Right kidney (tissue), 1 donor: ENCODE data around the gene TRIM25.
A peak's percentile ranks its signal among the peaks of the same experiment; 100 is the strongest.

Experiments
- DNase-seq: peaks from one replicate; pipeline ENCODE4 v3.0.0-alpha.2; 2016

TRIM25 gene

DNA sequence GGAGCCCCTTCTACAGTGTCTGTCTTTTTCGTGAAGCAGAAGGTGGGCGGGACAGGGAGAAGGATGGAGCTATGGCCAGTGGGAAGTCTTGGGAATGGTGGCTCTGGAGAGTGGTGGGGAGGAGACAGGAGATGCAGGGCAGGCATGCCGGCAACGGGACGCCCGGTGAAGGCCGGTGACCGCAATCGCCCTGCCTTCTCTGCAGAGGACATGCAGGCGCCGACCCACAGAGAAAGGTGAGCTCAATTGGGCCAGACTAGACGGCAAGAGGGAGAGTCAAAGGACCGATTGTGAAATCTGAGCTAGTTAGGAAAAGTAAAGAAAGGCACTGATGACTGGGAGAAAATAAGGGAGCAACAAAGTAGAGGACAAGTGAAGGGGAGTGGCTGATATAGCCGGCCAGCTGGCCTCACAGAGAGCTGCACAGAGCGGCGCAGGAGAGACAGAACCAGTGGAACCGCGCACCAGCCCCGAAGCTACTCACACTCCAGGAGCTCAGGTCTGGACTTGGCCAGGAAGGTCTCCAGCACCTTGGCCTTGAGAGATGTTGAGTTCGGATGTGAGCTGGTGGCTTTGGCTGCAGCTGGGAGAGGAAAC lies 18.9 kb downstream of the TRIM25 start:
- DNase-seq, result peak; percentile 20

DNA sequence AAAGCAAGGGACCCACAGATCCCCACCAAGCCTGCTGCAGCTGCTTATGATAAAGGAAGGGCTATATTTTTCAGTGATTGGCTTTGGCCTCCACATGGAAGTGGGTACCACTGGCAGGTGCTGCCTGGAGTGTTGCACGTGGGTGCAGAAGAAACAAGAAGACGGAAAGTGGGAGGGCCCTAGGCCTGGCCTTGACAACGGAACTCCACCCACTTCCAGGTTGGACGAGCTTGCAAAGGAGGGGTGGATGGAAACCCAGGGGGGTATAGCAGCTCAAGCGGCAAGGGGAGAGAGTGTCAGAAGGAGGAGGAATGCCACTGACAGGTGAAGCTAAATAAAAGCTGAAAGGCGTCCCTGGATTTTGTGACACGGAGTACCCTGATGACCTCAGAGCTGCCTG lies 20.3 kb downstream of the TRIM25 start:
- DNase-seq, result no peak

DNA sequence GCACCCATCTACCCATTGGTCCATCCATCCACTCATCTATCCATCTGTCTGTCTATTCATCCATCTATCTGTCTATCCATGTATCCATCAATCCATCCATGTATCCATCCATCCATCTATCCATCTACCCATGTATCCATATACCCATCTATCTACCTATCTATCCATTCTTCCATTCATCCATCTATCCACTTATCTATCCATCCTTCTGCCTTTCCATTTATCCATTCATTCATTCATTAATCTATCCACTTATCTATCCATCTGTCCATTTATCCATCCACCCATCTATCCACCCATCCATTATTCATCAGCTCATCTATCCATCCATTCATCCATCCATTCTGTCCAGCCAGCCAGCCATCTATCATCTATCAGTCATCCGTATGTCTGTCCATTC lies 21.5 kb downstream of the TRIM25 start:
- no peak for DNase-seq

DNA sequence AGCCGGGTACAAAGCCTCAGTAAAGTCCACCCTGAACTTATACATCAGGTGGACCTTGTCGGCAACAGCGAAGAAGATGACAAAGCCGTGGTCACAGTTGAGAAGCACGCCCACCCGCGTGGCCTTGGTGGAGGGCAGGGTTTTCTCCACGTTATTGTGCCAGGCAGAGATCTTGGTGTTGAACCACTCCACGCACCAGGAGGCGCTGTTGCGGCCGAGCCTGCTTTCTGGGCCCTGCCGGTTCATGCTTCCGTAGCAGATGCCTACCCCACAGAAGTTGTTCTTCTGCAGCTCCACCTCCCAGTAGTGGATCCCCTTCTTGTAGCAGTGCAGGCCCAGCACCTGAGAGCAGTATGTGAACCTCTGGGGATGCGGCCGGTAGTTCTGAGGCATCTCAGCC lies 22.1 kb downstream of the TRIM25 start:
- DNase-seq, result no peak

DNA sequence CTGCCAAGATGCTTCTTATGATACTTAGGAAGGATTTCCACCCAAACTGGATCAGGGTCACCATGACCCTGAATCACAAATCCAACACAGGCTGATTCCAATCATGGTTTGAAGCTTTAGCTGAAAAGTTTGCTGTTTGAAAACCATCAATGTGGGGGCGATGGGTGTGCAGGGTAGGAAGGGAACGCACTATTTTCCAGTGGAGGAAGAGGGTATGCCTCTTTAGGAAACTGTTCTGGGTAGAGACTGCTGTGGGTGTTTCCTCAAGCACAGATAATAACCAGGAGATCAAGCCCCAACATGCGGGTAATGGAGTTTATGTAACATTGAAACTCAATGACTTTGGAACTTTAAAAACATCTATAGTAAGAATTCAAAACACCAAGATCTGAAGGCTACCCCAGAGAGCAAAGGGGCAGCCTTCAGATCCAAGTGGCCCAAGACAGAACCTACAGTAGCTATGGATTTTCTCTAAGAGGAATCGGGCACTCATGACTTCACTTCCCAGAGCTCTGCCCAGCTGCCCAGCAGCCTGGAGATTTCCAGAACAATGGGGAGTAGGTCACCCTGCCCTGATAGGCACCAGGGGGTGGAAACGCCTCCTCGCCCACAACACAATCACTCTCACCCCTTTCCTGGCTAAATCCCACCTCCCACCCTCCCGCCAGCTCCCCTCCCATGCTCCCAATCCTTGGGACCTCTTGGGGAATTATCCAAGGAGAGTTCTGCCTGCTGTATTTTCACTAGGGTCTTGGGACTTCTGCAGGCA lies 22.8 kb downstream of the TRIM25 start:
- no peak for DNase-seq

DNA sequence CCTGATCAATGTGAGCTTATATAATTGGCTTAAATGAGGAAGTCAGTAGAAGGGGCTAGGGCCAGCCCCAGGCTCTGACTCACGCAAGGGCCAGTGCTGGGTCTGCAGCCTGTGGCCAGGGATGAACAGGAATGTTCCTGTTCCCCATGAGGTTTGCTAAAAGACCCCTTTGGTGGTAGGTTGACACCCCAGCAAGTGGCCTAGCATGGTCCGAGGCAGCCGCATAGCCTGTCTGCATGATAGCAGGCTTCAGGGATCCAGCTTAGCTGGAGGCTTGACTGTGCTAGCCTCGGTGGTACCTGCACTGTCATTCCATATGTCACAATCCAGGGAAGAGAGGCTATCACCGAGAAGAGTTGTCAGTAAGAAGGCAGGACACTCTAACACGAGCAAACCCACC lies 23.5 kb downstream of the TRIM25 start:
- no peak for DNase-seq

DNA sequence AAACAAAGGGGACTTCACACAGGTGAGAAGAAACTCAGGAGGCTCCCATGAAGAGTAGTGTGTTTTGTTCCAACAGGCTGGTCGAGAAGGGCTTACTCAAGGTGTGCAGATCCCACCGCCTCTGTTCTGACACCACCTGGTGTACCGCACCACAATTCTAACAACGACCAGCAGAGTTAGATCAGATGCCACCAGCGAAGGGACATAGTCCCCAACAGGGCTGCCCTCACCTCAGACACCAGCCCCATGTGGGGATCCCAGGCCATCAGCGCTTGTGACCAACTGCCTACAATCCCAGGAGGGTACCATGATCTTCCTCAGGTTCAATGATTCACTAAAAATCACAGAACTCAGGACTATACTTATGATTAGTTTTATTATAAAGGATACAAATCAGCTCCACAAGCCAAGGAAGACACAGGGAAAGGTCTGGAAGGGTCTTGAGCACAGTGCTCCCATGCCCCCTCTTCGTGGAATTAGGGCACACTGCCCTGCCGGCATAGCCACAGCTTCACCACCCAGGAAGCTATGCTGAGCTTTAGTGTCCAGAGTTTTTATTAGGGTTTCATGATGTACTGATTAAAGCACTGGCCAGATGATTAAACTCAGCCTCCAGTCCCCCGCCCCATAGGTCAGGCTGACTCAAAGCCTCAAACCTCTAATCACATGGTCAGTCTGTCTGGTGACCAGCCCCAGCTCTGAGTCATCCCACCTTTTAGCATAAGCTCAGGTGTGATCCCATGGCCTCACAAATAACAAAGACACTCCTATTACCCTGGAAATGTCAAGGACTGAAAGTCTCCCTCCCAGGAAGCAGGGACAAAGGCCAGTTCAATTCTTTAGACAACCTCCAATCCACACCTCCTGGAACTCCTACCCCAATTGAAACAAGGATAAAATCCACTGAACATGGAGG lies 26.0 kb downstream of the TRIM25 start:
- no peak for DNase-seq

DNA sequence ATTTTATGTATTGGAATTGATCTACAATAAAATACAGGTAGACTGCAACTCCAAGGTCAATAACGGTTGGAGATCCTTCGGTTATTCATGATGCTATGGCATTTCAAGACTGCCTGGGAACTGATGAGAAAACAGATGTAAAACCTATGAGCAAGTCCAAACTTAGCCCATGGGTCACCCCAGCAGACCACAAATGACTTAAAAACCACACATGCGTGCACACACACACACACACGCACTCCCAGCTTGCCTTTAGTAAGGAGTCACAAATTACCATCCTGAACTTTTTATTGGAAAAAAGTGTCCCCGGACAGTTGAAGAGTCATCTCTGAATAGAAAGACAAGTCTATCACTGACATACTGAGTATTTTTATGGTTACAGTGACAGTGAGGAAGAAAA lies 26.7 kb downstream of the TRIM25 start:
- no peak for DNase-seq

DNA sequence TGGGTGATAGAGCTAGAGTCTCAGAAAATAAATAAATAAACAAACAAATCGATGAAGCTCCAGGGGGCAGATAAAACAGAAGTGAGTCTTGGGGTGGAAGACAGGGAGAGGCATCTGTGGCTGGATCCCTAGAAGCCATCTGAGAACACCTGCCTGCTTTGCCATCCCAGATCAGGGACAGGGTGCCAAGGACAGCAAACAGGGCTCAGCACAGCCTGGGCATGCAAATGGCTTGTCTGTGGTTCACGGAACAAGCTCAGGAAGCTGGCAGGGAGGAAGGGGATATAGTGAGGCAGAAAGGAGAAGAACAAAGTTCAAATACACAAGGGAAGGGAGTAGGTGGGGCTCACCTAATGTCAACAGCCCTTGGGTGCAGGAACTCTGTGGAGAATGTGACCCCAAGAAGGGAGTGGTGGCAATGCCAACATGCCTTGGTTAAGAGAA lies 27.5 kb downstream of the TRIM25 start:
- no peak for DNase-seq

DNA sequence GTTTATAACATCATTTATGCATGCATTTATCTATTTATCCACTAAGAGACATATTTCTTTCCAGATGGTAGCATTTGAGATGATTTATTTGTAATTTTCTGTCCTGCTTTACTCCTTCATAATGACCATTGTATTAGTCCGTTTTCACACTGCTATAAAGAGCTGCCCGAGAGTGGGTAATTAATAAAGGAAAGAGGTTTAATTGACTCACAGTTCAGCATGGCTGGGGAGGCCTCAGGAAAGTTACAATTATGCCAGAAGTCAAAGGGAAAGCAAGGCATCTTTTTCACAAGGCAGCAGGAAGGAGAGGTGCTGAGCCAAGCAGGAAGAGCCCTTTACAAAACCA lies 28.6 kb downstream of the TRIM25 start:
- DNase-seq, result no peak

DNA sequence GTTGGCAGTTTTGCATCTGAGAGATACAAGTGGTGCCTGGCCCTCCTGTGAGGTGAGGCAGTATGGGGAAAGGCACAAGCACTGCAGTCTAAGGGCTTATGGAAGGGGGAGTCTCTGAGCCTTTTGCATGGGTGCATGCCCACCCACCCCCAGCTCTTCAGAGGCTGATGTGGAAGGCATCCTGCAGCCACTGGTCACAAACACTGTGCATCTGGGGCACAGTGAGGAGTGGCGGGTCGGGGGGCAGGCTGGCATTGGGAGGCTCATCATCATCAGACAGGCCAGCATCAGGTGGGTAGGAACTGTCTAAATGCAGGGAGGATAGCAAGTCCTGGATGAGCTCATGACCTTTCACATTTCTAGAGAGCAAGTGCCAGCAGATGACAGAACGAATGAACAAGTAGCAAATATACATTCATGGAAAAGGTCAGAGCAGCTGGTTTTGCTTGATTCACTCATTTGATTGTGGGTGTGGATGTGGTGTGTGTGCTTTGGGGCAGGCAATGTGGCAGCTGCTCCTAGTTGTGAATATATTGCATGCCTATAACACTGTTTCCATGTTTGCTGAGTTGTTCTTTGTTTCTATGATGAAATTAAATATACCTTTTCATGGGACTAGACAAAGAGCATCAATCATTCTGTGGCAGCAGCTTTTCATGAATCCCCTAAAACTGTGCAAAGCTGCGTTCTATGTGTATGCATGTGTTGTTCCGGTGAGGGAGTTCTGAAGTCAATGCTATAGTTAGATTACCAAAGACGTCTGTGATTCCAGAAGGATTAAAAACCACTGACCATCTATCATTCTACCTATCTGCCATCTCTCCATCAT lies 29.2 kb downstream of the TRIM25 start:
- no peak for DNase-seq

DNA sequence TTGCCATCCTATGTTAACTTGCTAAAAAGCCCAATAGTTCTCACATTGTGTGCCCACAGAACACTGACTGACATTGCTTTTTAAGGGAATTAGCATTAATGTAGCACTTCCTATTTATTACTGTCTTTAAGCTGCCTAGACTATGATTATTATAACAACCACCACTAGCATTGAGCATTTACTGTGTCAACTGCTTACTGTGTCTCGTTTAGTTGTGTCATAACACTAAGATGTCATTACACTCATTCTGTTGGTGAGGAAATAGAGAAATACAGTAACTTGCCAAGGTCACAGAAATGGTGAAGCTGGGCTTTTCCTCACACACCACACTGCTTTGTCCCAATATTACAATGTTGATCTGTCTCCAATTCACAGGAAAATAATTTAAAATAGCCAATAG lies 30.2 kb downstream of the TRIM25 start:
- no peak for DNase-seq

DNA sequence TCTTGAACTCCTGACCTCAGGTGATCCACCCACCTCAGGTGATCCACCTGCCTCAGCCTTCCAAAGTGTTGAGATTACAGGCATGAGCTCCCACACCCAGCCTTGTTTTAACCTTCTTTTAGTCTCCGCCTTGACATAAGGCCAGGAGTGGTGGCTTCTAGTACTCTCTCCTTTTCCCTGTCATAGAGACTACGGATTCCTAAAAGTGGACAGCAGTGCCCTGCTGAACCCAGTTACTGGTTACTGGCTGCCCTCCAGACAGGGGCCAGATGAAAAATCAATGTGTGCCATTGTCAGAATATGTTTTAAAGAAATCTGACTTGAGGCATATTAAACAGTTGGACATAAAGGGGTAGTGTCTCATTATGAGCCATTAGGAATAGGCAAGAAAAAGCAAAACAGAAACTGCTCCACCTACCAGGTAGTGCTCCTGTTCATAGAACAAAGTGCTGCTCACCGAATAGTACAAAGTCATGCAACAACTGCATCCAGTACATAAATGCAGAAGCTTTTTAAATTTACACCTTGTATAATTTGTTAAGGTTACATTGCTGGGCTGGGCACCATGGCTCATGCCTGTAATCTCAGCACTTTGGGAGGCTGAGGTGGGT lies 32.1 kb downstream of the TRIM25 start:
- no peak for DNase-seq

DNA sequence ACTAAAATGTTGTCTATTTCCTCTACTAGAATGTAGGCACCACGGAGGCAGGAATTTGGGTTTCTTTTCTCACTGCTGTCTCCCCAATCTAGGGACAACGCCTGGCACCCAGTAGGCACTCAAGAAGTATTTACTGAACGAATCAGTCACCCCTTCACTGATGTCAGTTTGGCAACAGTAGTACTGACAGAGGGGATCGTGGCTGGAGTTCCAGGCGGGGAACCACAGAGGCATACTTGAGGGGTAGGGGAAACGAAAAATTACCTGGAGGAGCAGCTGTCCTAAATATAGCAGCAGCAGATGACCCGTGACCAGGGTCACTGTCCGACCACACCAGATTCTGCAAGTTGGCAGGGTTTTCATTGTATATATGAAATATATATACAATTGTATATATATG lies 33.3 kb downstream of the TRIM25 start:
- no peak for DNase-seq

DNA sequence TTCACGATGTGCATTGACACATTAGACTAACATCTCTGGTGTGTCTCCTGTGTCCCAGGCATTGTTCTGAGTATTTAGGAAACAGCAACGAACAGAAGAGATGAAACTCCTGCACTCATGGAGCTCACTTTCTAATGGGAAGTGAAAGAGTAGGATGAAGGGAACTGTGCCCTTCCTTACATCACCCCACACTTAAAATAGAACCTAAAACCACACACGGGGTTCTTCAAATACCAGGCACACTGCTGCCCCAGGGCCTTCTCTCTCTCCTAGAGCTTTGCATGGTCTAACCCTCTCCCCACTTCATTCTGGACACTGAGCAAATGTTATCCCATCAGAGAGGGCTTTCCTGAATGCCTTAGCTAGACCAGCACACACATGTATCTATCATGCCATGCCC lies 33.7 kb downstream of the TRIM25 start:
- DNase-seq, result no peak

DNA sequence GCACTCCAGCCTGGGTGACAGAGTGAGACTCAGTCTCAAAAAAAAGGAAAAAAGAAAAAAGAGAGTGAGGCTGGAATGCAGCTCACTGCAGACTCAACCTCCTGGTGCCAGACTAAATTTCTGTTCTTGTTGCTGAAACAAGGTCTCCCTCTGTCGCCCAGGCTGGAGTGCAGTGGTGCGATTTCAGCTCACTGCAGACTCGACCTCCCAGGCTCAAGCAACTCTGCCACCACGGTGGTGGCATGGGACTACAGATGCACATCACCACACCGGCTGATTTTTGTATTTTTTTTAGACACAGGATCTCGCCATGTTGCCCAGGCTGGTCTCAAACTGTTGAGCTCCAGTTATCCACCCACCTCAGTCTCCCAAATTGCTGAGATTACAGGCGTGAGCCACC lies 34.6 kb downstream of the TRIM25 start:
- no peak for DNase-seq

DNA sequence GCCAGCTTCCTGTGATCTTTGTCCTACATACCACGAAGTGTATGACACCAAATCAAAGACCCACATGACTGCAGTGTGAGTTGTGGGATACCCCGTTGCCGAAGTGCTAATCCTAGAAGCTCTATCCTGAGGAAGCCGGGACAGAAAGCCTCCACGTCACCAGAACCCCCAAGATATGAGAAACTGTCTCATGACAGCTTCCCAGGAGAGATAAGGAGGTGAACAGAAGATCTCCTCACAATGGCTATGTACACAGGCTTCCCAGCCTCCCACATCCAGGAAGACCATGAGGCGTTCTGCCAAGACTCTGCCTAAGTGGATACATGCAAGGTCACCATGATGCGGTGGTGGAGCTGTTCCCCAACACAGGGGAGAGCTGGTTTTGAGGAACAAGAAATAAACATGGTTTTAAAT lies 37.1 kb downstream of the TRIM25 start:
- DNase-seq, result no peak

DNA sequence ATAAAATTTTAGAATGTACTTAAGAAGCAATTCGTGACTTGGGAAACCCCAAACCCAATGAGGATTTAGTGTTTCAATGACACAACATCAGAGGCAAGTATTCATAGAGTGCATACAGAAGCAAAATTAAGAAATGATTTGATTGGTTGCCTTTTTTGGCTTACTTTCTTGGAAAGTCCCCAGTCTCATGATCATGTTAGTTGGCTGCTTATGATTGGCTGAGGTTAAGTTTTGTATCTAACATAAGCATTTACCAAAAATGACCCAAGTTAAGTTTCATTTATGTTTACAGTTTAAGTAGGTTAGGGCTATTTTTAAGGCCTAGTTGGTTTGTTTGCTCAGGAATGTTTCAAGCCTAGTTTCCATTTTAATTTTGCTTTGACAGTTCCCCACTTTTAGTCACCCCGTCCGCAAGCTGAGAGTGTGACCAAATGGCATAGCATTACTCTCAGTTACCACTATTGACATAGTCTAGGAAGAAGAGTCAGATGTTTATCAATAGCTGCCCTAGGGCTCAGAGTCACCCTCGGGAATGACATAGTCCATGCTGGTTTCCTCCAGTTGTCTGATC lies 43.7 kb downstream of the TRIM25 start:
- DNase-seq, result no peak

DNA sequence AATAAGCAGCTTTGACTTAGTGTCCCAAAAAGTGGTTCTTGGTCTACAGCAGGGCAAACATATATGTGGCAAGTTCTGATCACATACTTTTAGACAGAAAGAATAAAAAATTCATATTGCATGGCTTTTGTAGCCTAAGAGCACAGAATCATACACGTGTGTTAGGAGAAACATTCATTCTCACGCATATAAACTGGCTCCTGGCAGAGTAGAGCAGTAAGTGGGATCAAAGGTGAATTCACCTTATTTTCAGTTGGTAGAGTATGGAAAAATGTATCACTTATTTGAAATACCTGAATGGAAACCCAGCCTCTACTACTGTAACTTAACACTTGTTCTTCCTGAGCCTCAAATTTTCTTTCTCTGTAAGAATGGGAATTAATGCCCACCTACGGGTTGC lies 45.1 kb downstream of the TRIM25 start:
- DNase-seq, result no peak

DNA sequence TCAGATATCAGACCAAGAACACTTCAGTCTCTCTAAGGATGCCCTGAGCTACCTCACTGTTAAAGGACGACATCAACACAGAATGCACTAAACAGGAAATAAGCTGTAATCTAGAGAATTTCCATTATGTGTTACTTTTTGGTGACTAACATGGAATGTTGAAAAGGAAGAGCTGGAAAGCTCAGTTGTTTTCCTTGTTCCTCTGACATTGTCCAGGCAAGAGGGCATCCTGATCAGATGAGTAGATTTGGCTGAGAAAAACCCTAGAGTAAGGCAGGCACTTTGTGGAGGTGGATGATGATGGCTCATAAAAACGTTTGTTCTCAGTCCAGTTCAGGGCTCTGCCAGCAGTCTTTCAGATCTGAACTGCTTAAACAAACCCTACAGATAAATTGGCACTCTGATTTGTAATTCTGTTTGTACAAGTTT lies 45.9 kb downstream of the TRIM25 start:
- DNase-seq, result no peak

DNA sequence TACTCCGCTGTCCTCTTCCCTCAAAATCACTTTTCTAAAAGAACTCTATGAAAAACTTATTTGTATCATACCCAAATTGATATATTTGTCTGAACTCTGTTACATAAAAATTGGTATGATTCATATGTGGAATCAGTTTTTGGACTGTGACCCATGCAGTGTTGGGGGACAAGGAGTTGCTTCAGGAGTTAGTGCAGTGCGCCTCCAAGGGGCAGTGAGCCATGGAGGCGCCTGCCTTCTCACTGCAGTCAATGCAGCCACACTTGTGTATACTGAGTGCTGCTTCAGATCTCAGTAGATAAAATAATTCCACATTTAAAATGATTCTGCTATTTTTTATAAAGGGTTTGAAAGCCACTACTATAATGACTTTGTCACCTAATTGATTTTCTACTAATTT lies 47.4 kb downstream of the TRIM25 start:
- DNase-seq, result no peak

DNA sequence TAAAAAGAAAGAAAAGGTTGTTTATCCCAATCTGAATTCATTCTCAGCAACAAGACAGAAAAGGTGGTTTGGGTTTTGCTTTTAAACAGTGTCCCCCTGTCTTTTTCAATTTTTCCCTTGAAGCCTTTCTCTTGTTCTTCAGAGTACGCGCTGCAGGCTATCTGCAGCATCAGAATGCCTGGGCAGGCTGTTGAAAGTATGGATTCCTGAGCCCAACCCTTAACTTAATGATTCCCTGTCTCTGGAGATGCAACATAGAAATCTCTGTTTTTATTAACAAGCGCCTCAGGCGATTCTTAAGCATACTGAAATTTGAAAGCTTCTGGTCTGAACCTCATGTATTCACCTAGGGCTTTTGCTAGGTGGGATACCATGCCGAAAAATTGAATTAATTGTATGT lies 47.8 kb downstream of the TRIM25 start:
- DNase-seq, result no peak
